BLaER1 (cell line): ENCODE results near the gene FDX2.

Source experiments
- H3K27ac ChIP-seq: shearing (Covaris generic); formaldehyde crosslinking; 2 replicates; pipeline ENCODE4 v1.8.1; 2022
- H3K27me3 ChIP-seq: shearing (Covaris generic); formaldehyde crosslinking; 2 replicates; pipeline ENCODE4 v1.8.1; 2022
- H3K36me3 ChIP-seq: shearing (Covaris generic); formaldehyde crosslinking; 2 replicates; pipeline ENCODE4 v1.8.1; 2022
- H3K4me1 ChIP-seq: shearing (Covaris generic); formaldehyde crosslinking; 2 replicates; pipeline ENCODE4 v1.8.1; 2022
- H3K4me2 ChIP-seq: shearing (Covaris generic); formaldehyde crosslinking; 2 replicates; pipeline ENCODE4 v1.8.1; 2022
- H3K4me3 ChIP-seq: shearing (Covaris generic); formaldehyde crosslinking; 2 replicates; pipeline ENCODE4 v1.8.1; 2022
- H3K9ac ChIP-seq: shearing (Covaris generic); formaldehyde crosslinking; 2 replicates; pipeline ENCODE4 v1.8.1; 2022
- H3K9me3 ChIP-seq: shearing (Covaris generic); formaldehyde crosslinking; 2 replicates; pipeline ENCODE4 v1.8.1; 2022
- H4K20me1 ChIP-seq: shearing (Covaris generic); formaldehyde crosslinking; 2 replicates; pipeline ENCODE4 v1.8.1; 2022
- Cebpa-rat ChIP-seq: shearing (Covaris generic); IDR thresholded peaks from 2 replicates; pipeline ENCODE4 v1.8.1; 2022

The FDX2 gene

DNA sequence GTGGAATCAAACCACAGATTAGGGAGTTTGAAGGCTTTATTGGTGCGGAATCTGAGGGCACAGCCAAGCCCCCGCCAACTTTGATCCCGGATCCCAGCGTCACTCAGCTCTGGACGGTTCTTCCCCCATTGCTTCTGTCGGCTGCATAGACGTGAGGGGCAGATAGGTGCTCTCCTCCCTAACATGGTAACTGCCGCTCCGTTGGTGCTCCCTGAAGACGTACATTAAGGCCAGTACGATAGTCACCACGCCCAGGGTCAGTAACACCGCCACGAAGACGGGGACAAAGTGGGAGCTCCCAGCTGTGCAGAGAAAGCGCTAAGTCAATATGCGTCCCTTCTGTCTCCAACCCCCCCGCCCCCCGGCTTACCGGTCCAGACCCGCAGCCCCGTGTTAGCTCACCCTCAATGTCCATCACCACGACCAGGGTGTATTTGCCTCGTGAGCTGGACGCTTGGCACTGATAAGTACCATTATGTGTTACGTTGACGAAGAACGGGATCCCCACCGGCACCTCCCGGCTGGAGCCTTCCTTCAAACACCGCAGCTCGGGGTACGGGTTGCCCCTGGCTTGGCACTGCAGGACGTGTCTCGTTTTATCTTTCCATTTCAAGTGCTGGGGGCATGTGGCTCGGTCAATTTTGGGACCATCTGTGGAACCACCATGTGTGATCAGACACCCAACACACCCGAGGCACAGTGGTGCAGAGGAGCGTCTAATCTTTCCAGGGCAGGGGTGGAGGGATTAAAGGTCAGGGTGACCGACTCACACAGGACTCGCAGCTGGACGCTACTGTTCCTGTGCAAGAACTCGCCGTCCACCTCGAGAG lies 18.2 kb upstream of the FDX2 start:
- Histone ChIP-seq H3K4me1 (peaks cover 35% of the 10 kb centered on the region), H3K27me3 (no peaks in the 10 kb centered on the region), H3K9me3 (no peaks in the 10 kb centered on the region), H3K4me2 (peak overlapping the region; percentile 86), H3K4me3 (peak overlapping the region; percentile 79), H3K27ac (peak overlapping the region; percentile 73), H3K36me3 (peaks cover 36% of the 10 kb centered on the region), H3K9ac (peak overlapping the region; percentile 71), H4K20me1 (peaks cover 40% of the 10 kb centered on the region)
- TF ChIP-seq Cebpa-rat: no peak

DNA sequence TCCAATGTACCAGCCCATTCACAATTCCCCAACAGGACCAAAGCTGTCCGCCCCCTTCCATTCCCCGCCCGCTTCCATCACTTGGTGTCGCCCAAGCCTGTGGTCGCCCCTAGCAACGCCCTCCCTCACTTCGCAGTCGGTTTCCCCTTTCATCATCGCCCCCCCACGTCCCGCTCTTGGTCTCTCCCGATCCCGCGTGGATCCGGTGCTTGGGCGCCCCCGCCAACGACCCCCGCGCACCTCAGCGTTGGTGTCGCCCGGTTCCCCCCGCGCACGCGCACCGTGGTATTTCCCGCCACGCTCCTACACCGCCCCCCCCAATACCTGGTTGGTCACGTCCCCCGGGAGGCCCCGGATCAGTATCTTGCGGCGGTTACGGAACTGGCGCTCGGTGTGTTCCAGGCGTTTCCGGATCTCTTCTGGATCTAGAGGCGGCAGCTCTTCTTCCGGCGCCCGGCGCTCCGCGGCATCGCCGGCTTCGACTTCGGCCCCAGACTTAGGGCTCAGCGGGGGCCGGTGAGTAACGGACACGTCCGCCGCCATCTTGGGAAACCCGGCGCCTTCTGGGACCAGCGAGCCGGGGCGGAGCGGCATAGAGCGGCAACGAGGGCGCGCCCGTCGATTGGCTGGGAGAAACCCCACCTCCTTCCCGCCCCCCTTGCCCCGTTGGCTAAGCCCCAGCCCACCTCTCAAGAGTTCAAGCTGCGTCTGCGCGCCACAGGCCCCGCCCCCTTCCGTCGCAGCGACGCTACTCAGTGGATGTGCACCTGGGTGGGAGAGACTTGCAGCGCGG lies 17.3 kb upstream of the FDX2 start, which contains the start of gene RAVER1:
TSS of gene RAVER1 (minus strand) at position 565 of the 793 bp plus-strand sequence. CDS start at position 543, 22 bp downstream.
- peak within 1 kb of the TSS; percentile 93 for H3K4me2 ChIP-seq
- peaks cover 48% of the 10 kb centered on the region for H4K20me1 ChIP-seq
- H3K9me3 ChIP-seq: no peaks in the 10 kb centered on the region
- TF ChIP-seq Cebpa-rat: no peak
- peak within 1 kb of the TSS; percentile 99 for H3K27ac ChIP-seq
- peak within 1 kb of the TSS; percentile 96 for H3K9ac ChIP-seq
- H3K27me3 ChIP-seq: no peaks in the 10 kb centered on the region
- H3K36me3 ChIP-seq: peaks cover 44% of the 10 kb centered on the region
- peaks cover 32% of the 10 kb centered on the region for H3K4me1 ChIP-seq
- peak within 1 kb of the TSS; percentile 79 for H3K4me3 ChIP-seq

DNA sequence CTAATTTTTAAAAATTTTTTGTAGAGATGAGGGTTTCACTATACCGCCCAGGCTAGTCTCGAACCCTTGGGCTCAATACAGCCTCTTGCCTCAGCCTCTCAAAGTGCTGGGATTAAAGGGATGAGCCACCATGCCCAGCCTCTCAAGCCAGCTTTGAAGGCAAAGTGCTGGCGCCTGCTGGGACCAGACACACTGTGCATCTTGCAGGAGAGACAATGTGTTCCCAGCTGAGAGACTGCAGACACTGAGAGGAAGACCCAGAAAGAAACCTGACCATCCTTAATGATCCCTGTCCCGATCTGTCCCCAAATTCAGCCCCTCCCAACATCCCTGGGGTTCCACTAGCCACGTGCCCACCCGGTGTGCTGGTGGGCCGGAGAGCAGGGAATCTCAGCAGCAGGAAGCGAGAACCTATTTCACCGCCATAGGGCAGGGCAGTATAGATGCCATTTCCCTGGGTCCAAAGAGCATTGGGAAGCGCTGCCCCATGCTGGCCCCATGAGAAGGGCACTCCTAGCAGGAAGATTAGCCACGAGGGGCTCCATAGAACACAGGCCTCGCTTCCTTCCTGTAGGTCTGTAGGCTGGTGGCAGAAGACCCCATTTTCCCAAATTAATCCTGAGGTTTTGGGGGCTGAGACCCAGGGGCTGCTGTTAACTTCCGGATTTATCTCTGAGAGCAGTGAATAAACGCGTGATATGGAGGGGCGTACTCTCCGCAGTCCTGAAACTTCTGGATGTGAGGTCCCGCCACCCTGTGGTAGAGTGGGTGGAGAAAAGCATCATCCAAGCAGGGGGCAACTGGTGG lies 16.5 kb upstream of the FDX2 start:
- H3K36me3 ChIP-seq: peaks cover 52% of the 10 kb centered on the region
- peak overlapping the region; percentile 93 for H3K4me2 ChIP-seq
- H3K27ac ChIP-seq: peak overlapping the region; percentile 99
- peak overlapping the region; percentile 79 for H3K4me3 ChIP-seq
- peak overlapping the region; percentile 96 for H3K9ac ChIP-seq
- H3K4me1 ChIP-seq: peaks cover 40% of the 10 kb centered on the region
- no peak for TF ChIP-seq Cebpa-rat
- no peaks in the 10 kb centered on the region for H3K9me3 ChIP-seq
- no peaks in the 10 kb centered on the region for H3K27me3 ChIP-seq
- H4K20me1 ChIP-seq: peaks cover 56% of the 10 kb centered on the region

DNA sequence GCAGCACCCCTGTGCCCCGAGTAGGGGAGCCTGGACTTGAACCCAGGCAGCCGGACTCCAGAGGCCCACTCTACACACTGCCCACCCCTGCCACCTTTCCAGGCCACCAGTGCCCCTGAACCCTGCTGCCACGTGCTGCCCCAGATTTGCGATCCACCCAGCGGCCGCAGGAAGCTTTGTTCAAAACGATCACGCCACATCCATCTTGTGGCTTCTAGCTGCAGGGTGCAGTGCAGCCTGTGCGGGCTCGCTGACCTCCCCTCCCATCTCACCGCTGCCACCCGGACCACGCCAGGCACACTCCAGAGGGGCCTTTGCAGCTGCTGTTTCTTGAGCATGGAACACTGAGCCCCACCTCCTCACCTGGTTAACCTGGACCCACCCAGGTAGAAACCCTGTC lies 13.7 kb upstream of the FDX2 start:
- Histone ChIP-seq H3K27me3 (no peaks in the 10 kb centered on the region), H3K27ac (no peak overlapping the region), H3K36me3 (peaks cover 67% of the 10 kb centered on the region), H3K9ac (no peak overlapping the region), H3K4me2 (no peak overlapping the region), H3K4me1 (peaks cover 62% of the 10 kb centered on the region), H3K4me3 (no peak overlapping the region), H4K20me1 (peaks cover 84% of the 10 kb centered on the region), H3K9me3 (no peaks in the 10 kb centered on the region)
- no peak for TF ChIP-seq Cebpa-rat

DNA sequence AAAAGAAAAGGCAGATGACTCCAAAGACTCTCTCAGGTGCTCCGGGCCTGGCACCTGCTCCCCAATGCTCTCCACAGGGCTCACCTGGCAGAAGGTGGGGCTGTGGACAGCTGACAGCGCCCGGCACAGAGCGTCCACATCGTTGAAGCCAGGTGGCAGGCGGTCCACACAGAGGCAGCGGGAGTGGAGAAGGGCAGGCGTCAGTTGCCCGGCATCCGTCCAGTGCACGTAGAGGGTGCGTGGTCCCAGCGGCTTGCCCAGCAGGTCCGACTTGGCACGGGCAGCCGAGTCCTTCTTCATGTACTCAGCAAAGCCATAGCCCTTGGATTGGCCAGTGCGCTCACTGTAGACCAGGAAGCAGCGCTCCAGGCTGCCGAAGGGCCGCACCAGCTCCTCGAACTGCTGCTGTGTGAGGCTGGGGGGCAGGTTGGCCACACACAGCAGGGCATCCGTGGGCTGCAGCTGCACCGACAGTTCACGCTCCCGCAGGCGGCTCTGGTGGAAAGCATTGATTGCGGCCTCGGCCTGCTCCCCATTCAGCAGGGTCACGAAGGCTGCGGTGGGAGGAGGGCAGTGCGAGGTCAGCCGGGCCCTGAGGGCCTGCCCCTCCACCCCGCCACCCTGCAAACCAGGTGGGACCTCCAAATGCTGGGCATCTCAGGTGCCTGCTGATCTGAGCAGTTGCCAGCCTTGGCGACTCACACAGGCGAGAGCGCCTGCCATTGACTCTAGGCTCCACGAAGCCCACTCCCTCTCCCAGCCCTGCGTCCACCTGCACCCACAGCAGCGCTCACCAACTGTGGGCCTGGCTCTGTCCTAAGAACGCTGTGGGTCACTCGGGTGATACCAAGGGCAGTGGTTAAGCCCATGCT lies 13.0 kb upstream of the FDX2 start:
- no peak overlapping the region for H3K9ac ChIP-seq
- H3K9me3 ChIP-seq: no peaks in the 10 kb centered on the region
- no peak overlapping the region for H3K27ac ChIP-seq
- peaks cover 75% of the 10 kb centered on the region for H3K36me3 ChIP-seq
- H3K27me3 ChIP-seq: no peaks in the 10 kb centered on the region
- no peak overlapping the region for H3K4me3 ChIP-seq
- 0 out of 2 replicates have a peak overlapping the region, but pooled peaks have one; percentile 75 for H3K4me2 ChIP-seq
- TF ChIP-seq Cebpa-rat: no peak
- peaks cover 92% of the 10 kb centered on the region for H4K20me1 ChIP-seq
- H3K4me1 ChIP-seq: peaks cover 62% of the 10 kb centered on the region

DNA sequence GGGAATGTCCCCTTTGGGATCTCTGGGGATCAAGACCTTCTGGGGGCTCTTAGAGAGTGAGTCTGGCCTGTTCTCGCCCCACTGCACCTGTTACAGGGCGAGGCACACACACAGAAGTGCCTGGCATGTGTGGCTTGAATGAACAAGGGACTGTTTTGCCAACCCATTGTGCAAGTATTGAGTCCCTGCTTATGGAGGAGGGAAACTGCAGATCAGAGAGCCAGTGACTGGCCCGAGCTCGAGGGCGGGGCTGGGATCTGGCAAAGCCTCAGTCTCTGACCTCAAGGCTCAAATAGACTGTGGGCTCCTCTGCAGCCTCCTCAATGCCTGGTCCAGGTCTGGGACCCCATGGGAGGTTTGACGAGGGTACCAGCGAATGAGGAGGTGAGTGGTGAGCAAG lies 12.0 kb upstream of the FDX2 start:
- Histone ChIP-seq H3K27ac (no peak overlapping the region), H3K27me3 (no peaks in the 10 kb centered on the region), H3K9ac (no peak overlapping the region), H3K9me3 (no peaks in the 10 kb centered on the region), H3K4me2 (peak overlapping the region; percentile 75), H3K4me1 (peaks cover 71% of the 10 kb centered on the region), H3K36me3 (peaks cover 76% of the 10 kb centered on the region), H3K4me3 (no peak overlapping the region), H4K20me1 (peaks cover 100% of the 10 kb centered on the region)
- no peak for TF ChIP-seq Cebpa-rat

DNA sequence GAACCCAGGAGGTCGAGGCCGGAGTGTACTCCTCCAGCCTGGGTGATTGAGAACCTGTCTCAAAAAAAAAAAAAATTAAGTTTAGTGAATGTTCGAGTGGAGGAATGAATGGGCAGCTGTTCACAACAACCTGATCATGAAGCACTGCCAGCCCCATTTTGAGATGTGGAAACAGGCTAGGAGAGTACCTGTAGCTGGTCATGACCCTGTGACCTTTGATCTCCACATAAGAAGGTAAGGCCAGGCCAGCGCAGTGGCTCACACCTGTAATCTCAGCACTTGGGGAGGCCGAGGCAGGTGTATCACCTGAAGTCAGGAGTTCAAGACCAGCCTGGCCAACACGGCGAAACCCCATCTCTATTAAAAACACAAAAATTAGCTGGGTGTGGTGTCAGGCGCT lies 9.9 kb upstream of the FDX2 start:
- H3K9me3 ChIP-seq: no peaks in the 10 kb centered on the region
- H3K36me3 ChIP-seq: peaks cover 84% of the 10 kb centered on the region
- H3K4me1 ChIP-seq: peaks cover 75% of the 10 kb centered on the region
- H3K27me3 ChIP-seq: no peaks in the 10 kb centered on the region
- H3K4me3 ChIP-seq: peak overlapping the region; percentile 17; the same call in 1 of the 2 replicates
- peak overlapping the region; percentile 75 for H3K4me2 ChIP-seq
- H4K20me1 ChIP-seq: peaks cover 100% of the 10 kb centered on the region
- H3K27ac ChIP-seq: peak overlapping the region; percentile 55; the same call in 1 of the 2 replicates
- no peak overlapping the region; the same call in 1 of the 2 replicates for H3K9ac ChIP-seq
- TF ChIP-seq Cebpa-rat: no peak

DNA sequence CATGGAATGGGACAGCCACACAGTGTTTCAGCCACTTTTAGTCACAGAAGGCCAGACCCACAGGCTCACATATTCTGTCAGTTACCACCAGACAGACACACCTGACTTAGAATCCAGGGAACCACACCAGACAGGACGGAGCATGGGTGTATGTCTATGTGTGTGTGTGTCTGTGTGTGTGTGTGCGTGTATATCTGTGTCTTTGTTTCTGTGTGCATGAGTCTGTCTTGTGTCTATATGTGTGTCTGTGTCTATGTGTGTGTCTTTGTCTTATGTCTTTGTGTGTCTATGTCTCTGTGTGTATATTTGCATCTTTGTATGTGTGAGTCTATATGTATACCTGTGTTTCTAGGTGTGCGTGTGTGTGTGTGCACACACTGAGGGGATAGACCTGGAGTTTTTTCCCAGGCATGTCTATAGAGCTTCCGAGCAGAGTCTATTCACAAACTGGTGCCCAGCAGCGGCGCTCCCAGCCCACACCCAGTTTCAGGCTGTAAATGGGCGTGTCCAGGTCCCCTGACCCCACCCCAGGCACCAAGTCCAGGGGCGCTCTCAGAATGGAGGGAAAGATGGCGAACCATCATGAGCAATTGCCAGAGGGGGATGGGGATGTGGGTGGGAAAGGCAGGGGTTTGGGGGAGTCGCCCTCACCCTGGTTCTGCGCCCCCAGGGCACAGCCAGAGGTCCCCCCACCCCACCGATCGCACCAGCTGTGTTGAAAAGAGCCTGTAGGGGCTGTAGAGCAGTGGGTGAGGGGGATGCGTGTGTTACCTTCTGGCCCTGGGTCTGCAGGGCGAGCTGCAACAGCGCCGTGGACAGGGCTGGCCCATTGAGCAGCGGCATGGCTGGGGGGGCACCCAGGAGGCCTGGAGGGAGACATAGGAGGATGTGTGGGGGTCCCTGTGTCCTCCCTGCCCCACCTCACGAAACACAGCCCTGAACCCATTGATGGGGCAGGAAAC lies 6.3 kb upstream of the FDX2 start:
- peaks cover 67% of the 10 kb centered on the region for H4K20me1 ChIP-seq
- H3K27ac ChIP-seq: peak overlapping the region; percentile 82
- no peaks in the 10 kb centered on the region for H3K27me3 ChIP-seq
- no peak for TF ChIP-seq Cebpa-rat
- H3K4me1 ChIP-seq: peaks cover 64% of the 10 kb centered on the region
- H3K4me3 ChIP-seq: 0 out of 2 replicates have a peak overlapping the region, but pooled peaks have one; percentile 26
- peaks cover 80% of the 10 kb centered on the region for H3K36me3 ChIP-seq
- no peaks in the 10 kb centered on the region for H3K9me3 ChIP-seq
- H3K9ac ChIP-seq: peak overlapping the region; percentile 30; the same call in 1 of the 2 replicates
- H3K4me2 ChIP-seq: peak overlapping the region; percentile 75
